Pancreas (tissue), 10 donors: ENCODE data around the gene RAD18. TPM values are rescaled to one million over a fixed set of nuclear protein-coding genes. Genes with fewer than 3 reads are reported as not detected.

Source experiments
- ATAC-seq, 4 donors: fragments of 200-7000 bp; cut with Tn5 transposase; one replicate each; pipeline versions ENCODE4 v1.8.0 to v1.9.1; 2020; ENCODE audit warnings: mild to moderate bottlenecking in 4 of 4, moderate library complexity in 4 of 4
- DNase-seq, 6 donors: peaks; one replicate each; pipeline ENCODE4 v3.0.0-alpha.2; 2020
- FAIRE-seq: peaks from 2 replicates; lab custom pipeline; 2012; peaks lifted over from hg19 to GRCh38; lab: Jason Lieb, UNC
- H3K27ac ChIP-seq, 4 donors: fragments of 200-600 bp; sonication (generic); 1 replicate in 3 of 4; 2 replicates in 1 of 4; pipeline versions ENCODE4 v1.5.0 to v1.8.0; 2020
- H3K27me3 ChIP-seq, 4 donors: fragments of 200-600 bp; one replicate each; pipeline ENCODE4 v1.8.0; 2021
- H3K36me3 ChIP-seq, 3 donors: fragments of 200-600 bp; sonication (generic) in 1 of 3; one replicate each; pipeline versions ENCODE4 v1.5.0 to v1.8.0; 2020 to 2021
- H3K4me1 ChIP-seq, 3 donors: fragments of 200-600 bp; one replicate each; pipeline ENCODE4 v1.8.0; 2021
- H3K4me3 ChIP-seq, 4 donors: fragments of 200-600 bp; sonication (generic) in 2 of 4; one replicate each; pipeline versions ENCODE4 v1.5.0 to v1.8.0; 2020 to 2021
- H3K9me3 ChIP-seq, 4 donors: fragments of 200-600 bp; one replicate each; pipeline ENCODE4 v1.8.0; 2021
- CTCF ChIP-seq, 4 donors: fragments of 200-600 bp; sonication (generic) in 3 of 4; IDR thresholded peaks; one replicate each; pipeline versions ENCODE4 v1.5.0 to v1.8.0; 2021; ENCODE audit warnings: antibody characterized with exemption in 4 of 4
- WGBS, 2 donors: extraction: QIAGEN DNeasy Blood & Tissue Kit; methylation state at CpG; one replicate each; pipeline ENCODE4 v1.1.7; 2013; 5-methylcytosine and 5-hydroxymethylcytosine counted together
- intact Hi-C, 3 donors: fragments of 100-400 bp; cut with DNase I; formaldehyde crosslinking; loops; one replicate each; pipeline versions ENCODE4 v1.11.1 to v1.14.2; 2022
- polyA plus RNA-seq, 2 donors: library from polyadenylated mRNA; stranded (reverse); fragments of 200-250 nt; gene quantifications; one replicate each; pipeline ENCODE4 v1.2.3, GENCODE V29; 2013
- total RNA-seq, 6 donors: library from RNA; stranded (reverse); fragmentation: NEBNext Ultra II Directional in 4 of 6; extraction: Animal tissue kit (Norgen Biotek cat#: 25700) in 4 of 6; gene quantifications; one replicate each; pipeline versions ENCODE4 v1.2.1 to v1.2.4, GENCODE V29; 2021 to 2023
- donor health status: healthy with polysubstance abuse.
- donor health status: DM: no; HTN: no; CAD: no; lungs with moderate emphysema.
- donor health status: DM: no; HTN: no; CAD: no.
- donor health status: control.
- donor health status: control.
- donor health status: Bipolar disorder and iron deficiency.
- donor health status: DM: yes; HTN: yes; CAD: no.
- donor health status: DM: no; HTN: no; CAD: no.
- donor health status: DM: no; HTN: no; CAD: no.
- donor health status: DM: yes; HTN: yes; CAD: no.

Gene RAD18
- total and polyA plus RNA-seq, 8 donors = 1.2 to 4.3 (median 2.2) TPM

GRCh38 chr3:8966150-8966819 is 3.0 kb upstream of the RAD18 start:
- FAIRE-seq = no peak
- Histone ChIP-seq H3K27me3 (no peaks in the 10 kb centered on the region), H3K4me3 (no peak overlapping the region), H3K4me1 (peaks cover 0 to 7% (median 0%) of the 10 kb centered on the region in 3 donors), H3K27ac (no peak overlapping the region), H3K36me3 (no peaks in the 10 kb centered on the region), H3K9me3 (no peaks in the 10 kb centered on the region)
- no peak for TF ChIP-seq CTCF (IDR thresholded peaks at IDR 0.05)
- intact Hi-C loops = loop anchor here in 1 of 3 donors (5.0 kb wide), 1 partner anchor 336 kb away; no protein-coding TSS in a partner anchor
- no peak for ATAC-seq
- WGBS, 2 donors = 70 to 73% methylated on average over 2 of the region's 2 CpGs
- no peak for DNase-seq

GRCh38 chr3:8964436-8965370 is 1.4 kb upstream of the RAD18 start:
- no peak overlapping the region for H3K4me3 ChIP-seq
- no peaks in the 10 kb centered on the region for H3K27me3 ChIP-seq
- peak in 1 of 4 donors; percentile 35 for ATAC-seq
- no peak for FAIRE-seq
- peak overlapping the region in 2 of 4 donors; percentile 13 to 16 for H3K27ac ChIP-seq
- DNase-seq = no peak
- no peaks in the 10 kb centered on the region for H3K9me3 ChIP-seq
- intact Hi-C loops = loop anchor here in 1 of 3 donors (5.0 kb wide), 1 partner anchor 338 kb away; no protein-coding TSS in a partner anchor
- peaks cover 0 to 7% (median 0%) of the 10 kb centered on the region in 3 donors for H3K4me1 ChIP-seq
- TF ChIP-seq CTCF (IDR thresholded peaks at IDR 0.05) = no peak
- 78% methylated on average over 11 of the region's 11 CpGs for whole genome bisulfite sequencing, 2 donors
- H3K36me3 ChIP-seq = no peaks in the 10 kb centered on the region

GRCh38 chr3:8962226-8962861 is 928 bp downstream of the RAD18 start:
- Histone ChIP-seq H3K4me1 (peaks cover 0 to 7% (median 0%) of the 10 kb centered on the region in 3 donors), H3K27me3 (no peaks in the 10 kb centered on the region), H3K9me3 (no peaks in the 10 kb centered on the region), H3K4me3 (peak overlapping the region in 3 of 4 donors; percentile 57 to 62 (median 59)), H3K27ac (no peak overlapping the region), H3K36me3 (no peaks in the 10 kb centered on the region)
- FAIRE-seq = no peak
- no peak for DNase-seq
- intact Hi-C loops = no loop called here
- 19 to 30% methylated on average over 6 of the region's 6 CpGs for WGBS, 2 donors
- TF ChIP-seq CTCF (IDR thresholded peaks at IDR 0.05) = no peak
- ATAC-seq = no peak

- H3K27me3 ChIP-seq = no peaks in the 10 kb centered on the region
- no peaks in the 10 kb centered on the region for H3K36me3 ChIP-seq
- H3K4me1 ChIP-seq = peaks cover 0 to 7% (median 0%) of the 10 kb centered on the region in 3 donors
- ATAC-seq (no peak), FAIRE-seq (no peak), DNase-seq (no peak)
- H3K4me3 ChIP-seq = no peak overlapping the region
- intact Hi-C loops = no loop called here
- 87 to 90% methylated on average over 8 of the region's 8 CpGs for WGBS, 2 donors
- no peak overlapping the region for H3K27ac ChIP-seq
- TF ChIP-seq CTCF (IDR thresholded peaks at IDR 0.05) = no peak
- H3K9me3 ChIP-seq = no peaks in the 10 kb centered on the region
These were observed 3.6 kb downstream of the RAD18 start for GRCh38 chr3:8959668-8960067.
